Upper lobe of left lung (tissue), 6 donors: Measurements from ENCODE around the gene ATP11A. TPM values are rescaled to one million over a fixed set of nuclear protein-coding genes. Genes with fewer than 3 reads are reported as not detected.

Source experiments
- ATAC-seq, 2 donors: fragments of 200-7000 bp; cut with Tn5 transposase; one replicate each; pipeline ENCODE4 v1.9.1; 2022; ENCODE audit warnings: mild to moderate bottlenecking in 2 of 2, moderate library complexity in 2 of 2; ENCODE audit not compliant: low FRiP score in 2 of 2
- DNase-seq, 2 donors: peaks; one replicate each; pipeline ENCODE4 v3.0.0-alpha.2; 2019 to 2020
- H3K27ac ChIP-seq, 4 donors: fragments of 200-600 bp; sonication (generic); one replicate each; pipeline ENCODE4 v1.5.1; 2016 to 2019
- H3K27me3 ChIP-seq, 4 donors: fragments of 200-600 bp; sonication (generic); one replicate each; pipeline ENCODE4 v1.5.1; 2017 to 2019
- H3K36me3 ChIP-seq, 4 donors: fragments of 200-600 bp; sonication (generic); one replicate each; pipeline ENCODE4 v1.5.1; 2016 to 2019
- H3K4me1 ChIP-seq, 4 donors: fragments of 200-600 bp; sonication (generic); one replicate each; pipeline ENCODE4 v1.5.1; 2018 to 2019
- H3K4me3 ChIP-seq, 4 donors: fragments of 200-600 bp; sonication (generic); one replicate each; pipeline ENCODE4 v1.5.1; 2017 to 2019; ENCODE audit warnings: mild to moderate bottlenecking in 2 of 4, moderate library complexity in 1 of 4
- H3K9me3 ChIP-seq, 4 donors: fragments of 200-600 bp; sonication (generic); one replicate each; pipeline ENCODE4 v1.5.1; 2018 to 2019
- EP300 ChIP-seq, 4 donors: sonication (generic); formaldehyde crosslinking; IDR thresholded peaks; one replicate each; pipeline ENCODE4 v1.5.1; 2017; ENCODE audit warnings: antibody characterized with exemption in 4 of 4, control low read depth in 2 of 4
- POLR2A ChIP-seq, 4 donors: fragments of 450-650 bp; IDR thresholded peaks; one replicate each; pipeline ENCODE4 v1.5.1; 2016 to 2017; ENCODE audit warnings: antibody characterized with exemption in 4 of 4, mild to moderate bottlenecking in 2 of 4
- POLR2AphosphoS5 ChIP-seq, 2 donors: sonication (generic); formaldehyde crosslinking; IDR thresholded peaks; one replicate each; pipeline ENCODE4 v1.5.1; 2017; ENCODE audit warnings: antibody characterized with exemption in 2 of 2
- WGBS, 2 donors: methylation state at CpG; one replicate each; pipeline ENCODE4 v1.1.5; 2017 to 2018; 5-methylcytosine and 5-hydroxymethylcytosine counted together
- total RNA-seq, 6 donors: library from RNA; depleted of rRNA in 4 of 6; stranded (reverse); fragments of >200 nt in 4 of 6; gene quantifications; one replicate each; pipeline versions ENCODE4 v1.1.0 to v1.2.1, GENCODE V29; 2016 to 2021
- TF ChIP-seq, protein P1 (sequence below), 6 experiments: fragments of 450-650 bp in 4 of 6; fragments of 200-600 bp in 2 of 6; sonication (generic) in 2 of 6; IDR thresholded peaks; one replicate each; pipeline ENCODE4 v1.5.1; 2016 to 2019; ENCODE audit warnings: antibody characterized with exemption in 6 of 6
- donor health status: DM: no; HTN: no; CAD: no; lungs with moderate emphysema.
- donor health status: DM: no; HTN: yes; CAD: no; lungs with severe emphysema.

Gene ATP11A
- total RNA-seq, 6 donors from 2014 or later, result 159 to 285 (median 260) TPM

DNA sequence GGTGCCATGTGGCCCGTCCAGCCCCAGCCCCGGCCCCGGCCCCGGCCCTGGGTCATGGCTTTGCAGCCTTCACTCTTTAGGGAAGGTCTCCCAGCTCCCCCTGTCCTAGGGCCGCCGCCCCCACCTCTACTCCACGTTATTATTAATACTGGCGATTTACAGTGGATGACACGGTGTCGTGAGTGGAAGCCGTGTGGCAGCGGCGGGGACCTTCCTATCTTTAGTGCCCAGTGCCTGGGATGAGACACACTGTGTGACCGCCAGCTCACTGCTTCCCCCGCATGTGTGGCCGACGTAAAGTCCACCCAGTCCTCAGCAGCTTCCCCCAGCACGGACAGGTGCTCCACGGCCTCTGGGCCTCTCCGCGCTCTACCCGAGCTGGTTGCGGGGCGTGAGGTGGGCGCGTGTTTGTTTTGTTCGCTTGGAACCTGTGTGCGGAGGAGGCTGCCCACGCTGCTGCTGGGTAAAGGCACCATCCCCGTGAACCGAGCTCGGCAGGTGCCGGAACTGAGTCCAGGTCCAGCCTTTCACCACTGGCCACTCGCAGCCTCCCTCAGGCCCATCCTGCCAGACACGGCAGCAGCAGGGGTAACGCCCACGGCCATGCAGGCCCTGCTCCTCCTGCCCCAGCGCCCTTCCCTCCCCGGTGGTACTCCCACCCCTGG is 208.2 kb downstream of the ATP11A start:
- peak; percentile 18 to 83 for DNase-seq
- WGBS, 2 donors, result 92 to 93% methylated on average over 38 to 39 of the region's 39 CpGs

DNA sequence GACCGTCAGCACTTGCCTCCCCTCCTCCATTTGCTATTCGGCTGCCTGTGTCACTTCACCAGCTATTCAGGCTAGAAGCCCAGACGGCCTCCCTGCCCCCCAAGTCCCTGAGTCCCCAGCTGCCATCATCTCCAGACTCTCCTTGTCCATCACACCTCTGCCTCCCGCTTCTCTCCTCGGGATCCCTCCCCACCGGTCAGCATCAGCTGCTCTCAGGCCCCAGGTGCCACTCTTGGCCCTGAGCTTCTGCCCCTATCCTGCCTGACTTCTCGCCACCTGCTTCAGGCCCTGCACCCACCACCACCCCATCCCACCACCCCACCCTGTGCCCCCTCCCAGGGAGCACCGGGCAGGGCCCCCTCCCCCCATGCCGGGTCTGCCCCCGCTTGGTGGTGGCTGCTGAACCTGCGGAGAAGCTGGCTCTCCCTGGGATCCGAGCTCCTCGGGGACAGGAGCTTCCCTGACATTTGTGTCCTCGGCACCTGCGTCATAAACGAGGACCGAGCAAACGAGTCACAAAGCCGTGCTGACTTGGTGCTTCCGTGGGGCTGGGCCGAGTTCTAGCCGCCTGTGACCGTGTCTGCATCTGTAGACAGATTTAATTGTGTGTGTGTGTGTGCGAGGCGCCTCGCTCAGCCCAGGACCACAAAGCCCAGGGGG is 208.9 kb downstream of the ATP11A start:
- Histone ChIP-seq H3K27me3 (peaks cover 0 to 19% (median 10%) of the 10 kb centered on the region in 4 donors), H3K36me3 (no peaks in the 10 kb centered on the region), H3K27ac (no peak overlapping the region), H3K4me1 (peaks cover 12 to 21% (median 18%) of the 10 kb centered on the region in 4 donors), H3K9me3 (no peaks in the 10 kb centered on the region), H3K4me3 (no peak overlapping the region)
- ATAC-seq (no peak), DNase-seq (peak; percentile 19 to 69)
- TF ChIP-seq POLR2AphosphoS5 (IDR thresholded peaks at IDR 0.05) (no peak), POLR2A (IDR thresholded peaks at IDR 0.05) (no peak), EP300 (IDR thresholded peaks at IDR 0.05) (no peak)
- TF ChIP-seq, protein P1, sequence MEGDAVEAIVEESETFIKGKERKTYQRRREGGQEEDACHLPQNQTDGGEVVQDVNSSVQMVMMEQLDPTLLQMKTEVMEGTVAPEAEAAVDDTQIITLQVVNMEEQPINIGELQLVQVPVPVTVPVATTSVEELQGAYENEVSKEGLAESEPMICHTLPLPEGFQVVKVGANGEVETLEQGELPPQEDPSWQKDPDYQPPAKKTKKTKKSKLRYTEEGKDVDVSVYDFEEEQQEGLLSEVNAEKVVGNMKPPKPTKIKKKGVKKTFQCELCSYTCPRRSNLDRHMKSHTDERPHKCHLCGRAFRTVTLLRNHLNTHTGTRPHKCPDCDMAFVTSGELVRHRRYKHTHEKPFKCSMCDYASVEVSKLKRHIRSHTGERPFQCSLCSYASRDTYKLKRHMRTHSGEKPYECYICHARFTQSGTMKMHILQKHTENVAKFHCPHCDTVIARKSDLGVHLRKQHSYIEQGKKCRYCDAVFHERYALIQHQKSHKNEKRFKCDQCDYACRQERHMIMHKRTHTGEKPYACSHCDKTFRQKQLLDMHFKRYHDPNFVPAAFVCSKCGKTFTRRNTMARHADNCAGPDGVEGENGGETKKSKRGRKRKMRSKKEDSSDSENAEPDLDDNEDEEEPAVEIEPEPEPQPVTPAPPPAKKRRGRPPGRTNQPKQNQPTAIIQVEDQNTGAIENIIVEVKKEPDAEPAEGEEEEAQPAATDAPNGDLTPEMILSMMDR (IDR thresholded peaks at IDR 0.05), result no peak
- WGBS, 2 donors, result 78 to 89% methylated on average over 13 to 19 of the region's 26 CpGs

More for the DNA sequence above, 208.2 kb downstream of the ATP11A start:
- Histone ChIP-seq H3K9me3 (no peaks in the 10 kb centered on the region), H3K27ac (no peak overlapping the region), H3K36me3 (no peaks in the 10 kb centered on the region), H3K4me1 (peaks cover 18 to 26% (median 24%) of the 10 kb centered on the region in 4 donors), H3K27me3 (peaks cover 0 to 22% (median 11%) of the 10 kb centered on the region in 4 donors), H3K4me3 (no peak overlapping the region)
- no peak for TF ChIP-seq EP300 (IDR thresholded peaks at IDR 0.05)
- TF ChIP-seq POLR2A (IDR thresholded peaks at IDR 0.05), result no peak
- TF ChIP-seq POLR2AphosphoS5 (IDR thresholded peaks at IDR 0.05), result no peak
- TF ChIP-seq, protein P1 (IDR thresholded peaks at IDR 0.05), result no peak
- ATAC-seq, result no peak

DNA sequence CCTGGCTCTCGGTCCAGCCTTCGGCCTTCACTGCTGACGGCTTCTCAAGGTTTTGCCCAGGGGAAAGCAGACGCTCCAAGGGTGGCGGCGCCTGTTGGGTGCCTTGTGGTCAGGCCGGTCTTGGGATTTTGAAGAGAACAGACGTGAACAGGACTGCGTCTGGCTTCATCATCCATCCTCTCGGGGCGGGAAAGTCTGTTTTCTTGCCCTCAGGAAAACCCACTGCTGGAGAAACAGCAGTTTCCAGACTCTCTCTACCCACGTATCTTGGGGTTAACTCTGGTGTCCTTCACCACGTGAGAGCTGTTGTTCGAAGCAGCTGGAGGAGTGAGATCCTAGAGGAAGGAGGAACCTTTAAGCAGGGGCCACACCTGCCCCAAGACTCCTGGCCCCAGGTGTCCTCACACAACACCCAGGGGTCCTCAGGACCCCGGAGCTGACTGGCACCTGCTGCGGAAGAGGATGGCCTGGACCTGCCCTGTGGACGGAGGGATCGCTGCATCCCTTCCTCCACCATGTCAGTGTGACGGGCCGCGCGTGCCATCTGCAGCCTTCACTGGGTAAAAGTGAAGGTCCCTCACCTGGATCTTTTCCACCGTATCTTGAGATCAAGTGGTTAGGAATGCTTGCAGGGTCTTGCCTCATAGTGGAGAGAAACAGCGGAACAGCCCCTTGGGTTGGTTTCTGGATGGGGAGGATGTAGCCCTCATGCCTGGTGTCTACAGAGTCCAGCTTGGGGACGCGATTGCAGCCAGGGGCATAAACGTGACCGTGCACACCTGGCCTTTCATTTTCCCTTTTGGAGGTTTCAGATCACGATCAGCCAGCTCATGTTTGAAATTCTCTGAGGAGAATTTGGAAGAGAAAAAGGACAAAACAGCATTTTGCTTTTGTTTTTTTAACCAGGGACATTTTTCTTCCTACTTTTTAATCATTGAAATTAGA is 209.7 kb downstream of the ATP11A start:
- H3K27me3 ChIP-seq, result peaks cover 0 to 11% (median 7%) of the 10 kb centered on the region in 4 donors
- DNase-seq, result peak; percentile 15 to 47
- no peaks in the 10 kb centered on the region for H3K36me3 ChIP-seq
- H3K9me3 ChIP-seq, result peaks cover 0 to 2% (median 0%) of the 10 kb centered on the region in 4 donors
- no peak overlapping the region for H3K4me3 ChIP-seq
- WGBS, 2 donors, result 91 to 93% methylated on average over 20 to 29 of the region's 29 CpGs
- no peak overlapping the region for H3K27ac ChIP-seq
- no peak for TF ChIP-seq EP300 (IDR thresholded peaks at IDR 0.05)
- TF ChIP-seq POLR2AphosphoS5 (IDR thresholded peaks at IDR 0.05), result no peak
- no peak for TF ChIP-seq POLR2A (IDR thresholded peaks at IDR 0.05)
- TF ChIP-seq, protein P1 (IDR thresholded peaks at IDR 0.05), result no peak
- ATAC-seq, result no peak
- H3K4me1 ChIP-seq, result peaks cover 8 to 16% (median 11%) of the 10 kb centered on the region in 4 donors

DNA sequence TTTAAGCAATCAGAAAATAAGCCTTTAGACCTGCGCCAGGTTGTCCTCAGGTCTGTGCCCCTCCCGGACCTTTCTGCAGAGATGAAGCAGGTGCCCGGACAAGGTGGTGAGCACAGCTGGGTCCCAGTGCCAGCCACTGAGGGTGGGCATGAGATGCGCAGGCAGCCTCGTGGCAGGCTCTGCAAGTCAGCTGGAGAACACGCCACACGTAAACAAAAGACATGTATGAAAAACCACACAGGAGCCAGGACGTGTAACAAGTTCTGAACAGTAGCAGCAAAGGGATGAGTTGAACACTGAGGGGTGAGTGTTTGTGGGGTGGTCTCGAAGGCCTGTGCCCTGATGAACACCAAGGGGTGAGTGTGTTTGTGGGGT is 210.4 kb downstream of the ATP11A start:
- Histone ChIP-seq H3K4me1 (peaks cover 1 to 10% (median 4%) of the 10 kb centered on the region in 4 donors), H3K27me3 (peaks cover 0 to 6% (median 1%) of the 10 kb centered on the region in 4 donors), H3K9me3 (peaks cover 0 to 8% (median 0%) of the 10 kb centered on the region in 4 donors), H3K36me3 (no peaks in the 10 kb centered on the region), H3K4me3 (no peak overlapping the region), H3K27ac (no peak overlapping the region)
- DNase-seq, result no peak
- WGBS, 2 donors, result 92 to 93% methylated on average over 9 of the region's 9 CpGs
- ATAC-seq, result no peak
- TF ChIP-seq POLR2A (IDR thresholded peaks at IDR 0.05), result no peak
- no peak for TF ChIP-seq EP300 (IDR thresholded peaks at IDR 0.05)
- TF ChIP-seq, protein P1 (IDR thresholded peaks at IDR 0.05), result no peak
- no peak for TF ChIP-seq POLR2AphosphoS5 (IDR thresholded peaks at IDR 0.05)
